HepG2 (cell line): ENCODE data around the gene RGS1.

Source experiments
- BRD4 ChIP-seq: sonication (generic); formaldehyde crosslinking; IDR thresholded peaks from 2 replicates; pipeline ENCODE4 v1.4.0; 2020; ENCODE audit warnings: missing genetic modification reagents
- FOXA1 ChIP-seq, 2 experiments: fragments of 450-650 bp in 1 of 2; sonication (generic) in 1 of 2; formaldehyde crosslinking in 1 of 2; IDR thresholded peaks; 2 replicates each; pipeline versions ENCODE4 v1.4.0 to v1.6.1; 2016 to 2020; ENCODE audit warnings: missing genetic modification reagents in 1 of 2
- MYC ChIP-seq: sonication (generic); formaldehyde crosslinking; IDR thresholded peaks from 2 replicates; pipeline ENCODE4 v1.9.0; 2021; ENCODE audit warnings: missing genetic modification reagents, borderline replicate concordance
- SIN3A ChIP-seq: IDR thresholded peaks from 2 replicates; pipeline ENCODE4 v1.6.1; 2011; ENCODE audit warnings: low read depth, mild to moderate bottlenecking, control low read depth, low read length, borderline replicate concordance
- SMC3 ChIP-seq: IDR thresholded peaks from 2 replicates; pipeline ENCODE4 v1.6.1; 2011; ENCODE audit warnings: low read length, improper control_type of control experiment
- SP4 ChIP-seq: sonication (generic); formaldehyde crosslinking; IDR thresholded peaks from 2 replicates; pipeline ENCODE4 v1.8.1; 2023; ENCODE audit warnings: mild to moderate bottlenecking, missing genetic modification reagents
- TAF1 ChIP-seq: sonication (generic); formaldehyde crosslinking; IDR thresholded peaks from 2 replicates; pipeline ENCODE4 v1.4.0; 2020; ENCODE audit warnings: missing genetic modification reagents
- XRCC5 ChIP-seq: fragments of 200-400 bp; formaldehyde crosslinking; optimal IDR thresholded peaks from 2 replicates; pipeline ENCODE3; 2017; ENCODE audit warnings: mild to moderate bottlenecking, low read length
- ZNF121 ChIP-seq: sonication (generic); formaldehyde crosslinking; IDR thresholded peaks from 2 replicates; pipeline ENCODE4 v1.5.0; 2020; ENCODE audit warnings: mild to moderate bottlenecking, missing genetic modification reagents
- ZNF530 ChIP-seq: sonication (generic); formaldehyde crosslinking; IDR thresholded peaks from 2 replicates; pipeline ENCODE4 v1.5.0; 2020; ENCODE audit warnings: low read depth, mild to moderate bottlenecking, missing genetic modification reagents
- ZNF747 ChIP-seq: sonication (generic); formaldehyde crosslinking; IDR thresholded peaks from 2 replicates; pipeline ENCODE4 v1.8.1; 2023; ENCODE audit warnings: missing genetic modification reagents, mild to moderate bottlenecking, borderline replicate concordance
- TF ChIP-seq, protein P1 (sequence below): sonication (generic); formaldehyde crosslinking; IDR thresholded peaks from 2 replicates; pipeline ENCODE4 v1.5.0; 2020; ENCODE audit warnings: mild to moderate bottlenecking, missing genetic modification reagents, moderate library complexity

DNA sequence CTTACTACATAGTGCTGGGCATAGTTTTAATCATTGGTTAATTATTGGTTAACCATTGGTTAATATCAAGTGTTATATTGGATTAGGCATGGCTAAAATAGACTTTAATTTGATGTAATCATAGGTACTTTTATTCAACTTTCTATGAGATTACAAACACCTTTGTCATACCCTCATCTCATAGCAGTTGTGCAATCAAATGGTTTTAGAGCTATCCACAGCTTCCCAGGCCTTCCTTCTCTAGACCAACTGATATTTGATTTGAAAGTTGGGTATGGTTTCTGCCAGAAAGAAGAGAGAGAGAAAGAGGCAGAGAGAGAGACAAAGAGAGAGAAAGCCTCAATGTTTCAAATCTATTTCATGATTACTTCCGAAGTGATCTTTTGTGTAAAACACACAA lies 9.6 kb upstream of the RGS1 start:
- TF ChIP-seq FOXA1 (IDR thresholded peaks at IDR 0.05) (no peak), FOXA1 (CRISPR knock-in tag; IDR thresholded peaks at IDR 0.05) (no peak), ZNF530 (CRISPR knock-in tag) (no peak), BRD4 (CRISPR knock-in tag) (no peak), ZNF121 (CRISPR knock-in tag) (no peak), SMC3 (no peak), SIN3A (no peak), ZNF747 (CRISPR knock-in tag) (no peak), TAF1 (no peak), MYC (CRISPR knock-in tag) (no peak), XRCC5 (no peak), SP4 (no peak)
- TF ChIP-seq, protein P1, sequence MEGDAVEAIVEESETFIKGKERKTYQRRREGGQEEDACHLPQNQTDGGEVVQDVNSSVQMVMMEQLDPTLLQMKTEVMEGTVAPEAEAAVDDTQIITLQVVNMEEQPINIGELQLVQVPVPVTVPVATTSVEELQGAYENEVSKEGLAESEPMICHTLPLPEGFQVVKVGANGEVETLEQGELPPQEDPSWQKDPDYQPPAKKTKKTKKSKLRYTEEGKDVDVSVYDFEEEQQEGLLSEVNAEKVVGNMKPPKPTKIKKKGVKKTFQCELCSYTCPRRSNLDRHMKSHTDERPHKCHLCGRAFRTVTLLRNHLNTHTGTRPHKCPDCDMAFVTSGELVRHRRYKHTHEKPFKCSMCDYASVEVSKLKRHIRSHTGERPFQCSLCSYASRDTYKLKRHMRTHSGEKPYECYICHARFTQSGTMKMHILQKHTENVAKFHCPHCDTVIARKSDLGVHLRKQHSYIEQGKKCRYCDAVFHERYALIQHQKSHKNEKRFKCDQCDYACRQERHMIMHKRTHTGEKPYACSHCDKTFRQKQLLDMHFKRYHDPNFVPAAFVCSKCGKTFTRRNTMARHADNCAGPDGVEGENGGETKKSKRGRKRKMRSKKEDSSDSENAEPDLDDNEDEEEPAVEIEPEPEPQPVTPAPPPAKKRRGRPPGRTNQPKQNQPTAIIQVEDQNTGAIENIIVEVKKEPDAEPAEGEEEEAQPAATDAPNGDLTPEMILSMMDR (CRISPR knock-in tag): no peak
